Measurements from ENCODE around the gene ADIRF. TPM values are rescaled to one million over a fixed set of nuclear protein-coding genes. Genes with fewer than 3 reads are reported as not detected.
"Not testable (repeated sequence)": the region's sequence is repeated elsewhere in the genome, so short reads cannot be mapped to it uniquely, and the experiment has no call there.

Gene ADIRF
- total RNA-seq, 1 donor: 11.9 TPM

DNA sequence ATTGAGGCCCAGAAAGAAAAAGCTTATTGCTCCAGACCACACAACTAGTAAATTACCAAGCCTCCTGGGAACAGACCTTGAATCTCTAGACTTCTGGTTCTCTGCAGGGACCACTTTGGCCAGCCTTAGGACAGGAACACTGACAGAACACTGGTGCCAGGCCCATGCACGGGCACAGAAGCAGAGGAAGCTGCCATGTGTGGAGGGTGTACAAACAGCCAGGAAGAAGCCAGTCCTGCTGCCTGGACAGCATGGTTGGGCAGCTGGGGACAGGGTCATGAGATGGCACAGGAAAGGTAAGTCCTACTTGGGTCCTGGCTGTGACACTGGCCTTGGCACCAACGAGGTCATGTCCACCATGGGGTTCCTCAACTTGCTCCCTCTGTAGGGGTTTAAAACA is 30.0 kb upstream of the ADIRF start:
- TF ChIP-seq CTCF (IDR thresholded peaks at IDR 0.05; ENCODE audit: extremely low read depth, low read depth, low read length): no peak
- no peaks in the 10 kb centered on the region for H3K79me2 ChIP-seq (ENCODE audit: insufficient read depth, low read length)
- no peak overlapping the region for H3K27ac ChIP-seq (ENCODE audit: low read depth, low read length)
- H3K27me3 ChIP-seq (ENCODE audit: insufficient read depth, low read length): no peaks in the 10 kb centered on the region
- no peak overlapping the region for H2AFZ ChIP-seq (ENCODE audit: low read length)
- no peaks in the 10 kb centered on the region for H4K20me1 ChIP-seq (ENCODE audit: insufficient read depth, low read length)
- H3K4me1 ChIP-seq (ENCODE audit: insufficient read depth, low read length): peaks cover 7% of the 10 kb centered on the region
- no peak overlapping the region for H3K4me2 ChIP-seq (ENCODE audit: insufficient read depth, low read length)
- no peaks in the 10 kb centered on the region for H3K9me3 ChIP-seq (ENCODE audit: low read depth, low read length)
- H3K36me3 ChIP-seq (ENCODE audit: insufficient read depth, low read length): no peaks in the 10 kb centered on the region
- H3K4me3 ChIP-seq (ENCODE audit: insufficient read depth, low read length): no peak overlapping the region
- no peak for DNase-seq (ENCODE audit: insufficient read length, low spot score, missing footprints)

GRCh38 chr10:86940076-86940475 is 28.2 kb upstream of the ADIRF start:
- not testable (repeated sequence) for H3K4me3 ChIP-seq (ENCODE audit: insufficient read depth, low read length); H3K27me3 ChIP-seq (ENCODE audit: insufficient read depth, low read length); H3K27ac ChIP-seq (ENCODE audit: low read depth, low read length); H3K4me1 ChIP-seq (ENCODE audit: insufficient read depth, low read length); H3K4me2 ChIP-seq (ENCODE audit: insufficient read depth, low read length); H3K79me2 ChIP-seq (ENCODE audit: insufficient read depth, low read length); H2AFZ ChIP-seq (ENCODE audit: low read length); H4K20me1 ChIP-seq (ENCODE audit: insufficient read depth, low read length); H3K9me3 ChIP-seq (ENCODE audit: low read depth, low read length); H3K36me3 ChIP-seq (ENCODE audit: insufficient read depth, low read length)
- DNase-seq (ENCODE audit: insufficient read length, low spot score, missing footprints): peak; percentile 8

GRCh38 chr10:86940677-86941076 is 27.6 kb upstream of the ADIRF start:
- no peaks in the 10 kb centered on the region for H4K20me1 ChIP-seq (ENCODE audit: insufficient read depth, low read length)
- no peaks in the 10 kb centered on the region for H3K27me3 ChIP-seq (ENCODE audit: insufficient read depth, low read length)
- H3K27ac ChIP-seq (ENCODE audit: low read depth, low read length): no peak overlapping the region
- no peak for TF ChIP-seq CTCF (IDR thresholded peaks at IDR 0.05; ENCODE audit: extremely low read depth, low read depth, low read length)
- no peaks in the 10 kb centered on the region for H3K36me3 ChIP-seq (ENCODE audit: insufficient read depth, low read length)
- no peak overlapping the region for H3K4me3 ChIP-seq (ENCODE audit: insufficient read depth, low read length)
- H3K9me3 ChIP-seq (ENCODE audit: low read depth, low read length): no peaks in the 10 kb centered on the region
- DNase-seq (ENCODE audit: insufficient read length, low spot score, missing footprints): peak; percentile 42
- H3K4me1 ChIP-seq (ENCODE audit: insufficient read depth, low read length): peaks cover 7% of the 10 kb centered on the region
- no peak overlapping the region for H2AFZ ChIP-seq (ENCODE audit: low read length)
- H3K79me2 ChIP-seq (ENCODE audit: insufficient read depth, low read length): no peaks in the 10 kb centered on the region
- H3K4me2 ChIP-seq (ENCODE audit: insufficient read depth, low read length): no peak overlapping the region

DNA sequence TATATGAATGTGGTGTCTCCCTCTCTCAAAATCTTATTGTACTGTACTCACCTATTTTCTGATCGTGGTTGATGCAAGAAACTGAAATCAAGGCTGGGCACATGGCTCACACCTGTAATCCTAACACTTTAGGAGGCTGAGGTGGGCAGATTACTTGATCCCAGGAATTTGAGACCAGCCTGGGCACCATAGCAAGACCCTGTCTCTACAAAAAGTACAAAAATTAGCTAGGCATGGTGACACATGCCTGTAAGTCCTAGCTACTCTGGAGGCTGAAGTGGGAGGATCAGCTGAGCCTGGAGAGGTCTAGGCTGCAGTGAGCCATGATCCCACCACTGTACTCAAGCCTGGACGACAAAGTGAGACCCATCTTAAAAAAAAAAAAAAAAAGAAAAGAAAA is 26.9 kb upstream of the ADIRF start:
- H3K27me3 ChIP-seq (ENCODE audit: insufficient read depth, low read length): peaks cover 2% of the 10 kb centered on the region
- no peak for TF ChIP-seq CTCF (IDR thresholded peaks at IDR 0.05; ENCODE audit: extremely low read depth, low read depth, low read length)
- H4K20me1 ChIP-seq (ENCODE audit: insufficient read depth, low read length): no peaks in the 10 kb centered on the region
- no peaks in the 10 kb centered on the region for H3K9me3 ChIP-seq (ENCODE audit: low read depth, low read length)
- no peak overlapping the region for H3K4me3 ChIP-seq (ENCODE audit: insufficient read depth, low read length)
- H3K79me2 ChIP-seq (ENCODE audit: insufficient read depth, low read length): no peaks in the 10 kb centered on the region
- no peak for DNase-seq (ENCODE audit: insufficient read length, low spot score, missing footprints)
- H3K27ac ChIP-seq (ENCODE audit: low read depth, low read length): no peak overlapping the region
- no peak overlapping the region for H3K4me2 ChIP-seq (ENCODE audit: insufficient read depth, low read length)
- no peaks in the 10 kb centered on the region for H3K36me3 ChIP-seq (ENCODE audit: insufficient read depth, low read length)
- H3K4me1 ChIP-seq (ENCODE audit: insufficient read depth, low read length): peaks cover 7% of the 10 kb centered on the region
- no peak overlapping the region for H2AFZ ChIP-seq (ENCODE audit: low read length)

Data from osteoblast (primary cell).